ENCODE measurements around the gene DOK3. TPM values are rescaled to one million over a fixed set of nuclear protein-coding genes. Genes with fewer than 3 reads are reported as not detected.
A peak's percentile ranks its signal among the peaks of the same experiment; 100 is the strongest.

DOK3 gene
- total and polyA plus RNA-seq, 2 of the 13 experiments (the other 11 are each of a cell fraction or from before 2014, with no cell fraction given): 1.4 to 1.5 TPM

DNA sequence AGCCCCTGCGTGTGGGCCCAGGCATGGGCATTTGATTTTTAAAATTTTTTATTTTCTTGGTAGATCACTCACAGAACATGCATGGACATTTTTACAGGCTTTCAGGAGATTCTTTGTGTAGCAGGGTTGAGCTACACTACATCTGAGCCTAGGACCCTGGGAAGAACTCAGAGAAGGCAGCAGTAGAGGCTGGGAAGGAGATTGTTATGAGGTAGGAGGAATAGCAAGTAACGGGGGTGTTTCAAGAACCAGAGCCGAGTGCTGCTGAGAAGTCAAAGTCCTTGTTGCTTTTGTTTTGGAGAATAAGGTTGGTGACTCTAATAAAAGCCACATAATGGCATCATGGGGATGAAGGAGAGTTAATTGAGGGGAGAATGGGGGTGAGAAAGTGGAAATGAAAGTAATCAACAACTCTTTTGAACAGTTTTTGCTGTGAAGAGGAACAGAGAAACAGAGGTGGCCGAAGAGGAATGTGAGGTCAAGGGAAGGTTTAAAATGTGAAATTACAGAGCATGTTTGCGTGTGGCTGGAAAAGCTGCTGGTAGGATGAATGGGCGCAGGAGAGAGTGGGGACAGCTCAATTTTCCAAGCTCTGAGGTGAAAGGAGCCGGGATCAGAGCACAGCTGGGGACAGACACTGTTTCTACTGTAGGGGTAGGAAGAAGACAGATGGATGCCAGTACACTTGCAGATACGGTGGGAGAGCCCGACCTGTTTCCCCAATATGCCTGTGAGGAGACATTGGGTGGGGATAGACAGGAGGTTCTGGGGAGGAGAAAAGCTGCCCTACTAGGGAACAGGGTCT lies 7.5 kb downstream of the DOK3 start:
- H2AFZ ChIP-seq (ENCODE audit: low read length): no peak overlapping the region
- no peak overlapping the region for H3K27ac ChIP-seq (ENCODE audit: extremely low read length, insufficient read depth, low read length)
- peak overlapping the region; percentile 16; the same call in 1 of the 2 replicates for H3K4me2 ChIP-seq (ENCODE audit: low read depth, low read length)
- intact Hi-C loops (cut with micrococcal nuclease; ENCODE audit: unreplicated experiment) (loop anchor here (2.0 kb wide), 1 partner anchor 111 kb away; no protein-coding TSS in a partner anchor), in situ Hi-C loops (cut with HindIII; ENCODE audit: extremely low pct_ligation_motif_present, low pct_unique_long_range_greater_than_20kb) (no loop called here)
- no TSS peak for BruUV-seq (replicated peaks)
- peaks cover 44% of the 10 kb centered on the region for H3K4me1 ChIP-seq (ENCODE audit: insufficient read depth, low read length)
- H3K4me3 ChIP-seq (replicated peaks in 1 of 3; ENCODE audit: insufficient read depth in 1 of 3, low read depth in 2 of 3, low read length in 3 of 3): no peak overlapping the region
- H4K20me1 ChIP-seq (ENCODE audit: insufficient read depth, low read length): no peaks in the 10 kb centered on the region
- H3K9ac ChIP-seq (ENCODE audit: insufficient read depth, low read depth, low read length): no peak overlapping the region
- H3K9me3 ChIP-seq (ENCODE audit: low read length): no peaks in the 10 kb centered on the region
- peaks cover 2 to 37% of the 10 kb centered on the region in 2 experiments; a peak in 4 of 5 replicates for H3K27me3 ChIP-seq (ENCODE audit: control insufficient read depth in 1 of 2, insufficient read depth in 2 of 2, low read length in 2 of 2)
- CTCF ChIA-PET (ENCODE audit: low intra/inter-chr PET ratio, low total read pairs): interaction anchor here (1.1 to 3.7 kb wide), 3 partner anchors 11 to 14 kb away, joined by 4 to 37 read pairs (median 5); no protein-coding TSS in a partner anchor
- POLR2A ChIA-PET: no interaction called here
- FAIRE-seq (no peak), ATAC-seq (no peak), DNase-seq (ENCODE audit: low spot score) (no peak)
- no peak for TF ChIP-seq ARNTL (CRISPR knock-in tag; IDR thresholded peaks at IDR 0.05)
- TF ChIP-seq, protein P1, sequence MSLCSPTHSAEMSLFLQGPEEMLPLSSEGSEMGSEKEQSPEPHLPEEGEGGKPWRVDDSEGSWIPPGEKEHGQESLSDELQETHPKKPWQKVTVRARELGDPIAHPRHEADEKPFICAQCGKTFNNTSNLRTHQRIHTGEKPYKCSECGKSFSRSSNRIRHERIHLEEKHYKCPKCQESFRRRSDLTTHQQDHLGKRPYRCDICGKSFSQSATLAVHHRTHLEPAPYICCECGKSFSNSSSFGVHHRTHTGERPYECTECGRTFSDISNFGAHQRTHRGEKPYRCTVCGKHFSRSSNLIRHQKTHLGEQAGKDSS (CRISPR knock-in tag; IDR thresholded peaks at IDR 0.05; ENCODE audit: borderline replicate concordance, low read depth): no peak
- no peak for TF ChIP-seq NFKB2 (CRISPR knock-in tag; IDR thresholded peaks at IDR 0.05; ENCODE audit: borderline replicate concordance)
- no peak for TF ChIP-seq HNRNPUL1 (IDR thresholded peaks at IDR 0.05; ENCODE audit: low read depth, low read length)
- TF ChIP-seq RBAK (CRISPR knock-in tag; IDR thresholded peaks at IDR 0.05): no peak
- TF ChIP-seq ZFP36L2 (CRISPR knock-in tag; IDR thresholded peaks at IDR 0.05): no peak
- TF ChIP-seq ZNF343 (CRISPR knock-in tag; IDR thresholded peaks at IDR 0.05): no peak
- no peak for TF ChIP-seq HMG20A (CRISPR knock-in tag; IDR thresholded peaks at IDR 0.05; ENCODE audit: borderline replicate concordance)
- no peak for TF ChIP-seq HOXD1 (CRISPR knock-in tag; IDR thresholded peaks at IDR 0.05)
- TF ChIP-seq KLF6 (CRISPR knock-in tag; IDR thresholded peaks at IDR 0.05): no peak
- TF ChIP-seq PHF5A (CRISPR knock-in tag; IDR thresholded peaks at IDR 0.05; ENCODE audit: low read depth, unreplicated experiment): no peak
- TF ChIP-seq, protein P2, sequence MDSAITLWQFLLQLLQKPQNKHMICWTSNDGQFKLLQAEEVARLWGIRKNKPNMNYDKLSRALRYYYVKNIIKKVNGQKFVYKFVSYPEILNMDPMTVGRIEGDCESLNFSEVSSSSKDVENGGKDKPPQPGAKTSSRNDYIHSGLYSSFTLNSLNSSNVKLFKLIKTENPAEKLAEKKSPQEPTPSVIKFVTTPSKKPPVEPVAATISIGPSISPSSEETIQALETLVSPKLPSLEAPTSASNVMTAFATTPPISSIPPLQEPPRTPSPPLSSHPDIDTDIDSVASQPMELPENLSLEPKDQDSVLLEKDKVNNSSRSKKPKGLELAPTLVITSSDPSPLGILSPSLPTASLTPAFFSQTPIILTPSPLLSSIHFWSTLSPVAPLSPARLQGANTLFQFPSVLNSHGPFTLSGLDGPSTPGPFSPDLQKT (CRISPR knock-in tag; IDR thresholded peaks at IDR 0.05; ENCODE audit: borderline replicate concordance): no peak
- no peak for TF ChIP-seq RFXANK (CRISPR knock-in tag; IDR thresholded peaks at IDR 0.05)
- no peaks in the 10 kb centered on the region for H3K36me3 ChIP-seq (replicated peaks in 1 of 2; ENCODE audit: control insufficient read depth in 1 of 2, insufficient read depth in 2 of 2, low read length in 2 of 2)
- 12% methylated on average over 9 of the region's 9 CpGs for WGBS (ENCODE audit: low lambda C conversion rate)
- no peaks in the 10 kb centered on the region for H3K79me2 ChIP-seq (ENCODE audit: insufficient read depth, low read length)
